H1 (cell line): Measurements from ENCODE around the gene ECEL1. TPM values are rescaled to one million over a fixed set of nuclear protein-coding genes. Genes with fewer than 3 reads are reported as not detected.

ENCODE experiments used
- CHD1 ChIP-seq: IDR thresholded peaks from 2 replicates; pipeline ENCODE4 v1.6.1; 2012; ENCODE audit warnings: low read depth, low read length, improper control_type of control experiment
- POU5F1 ChIP-seq: IDR thresholded peaks from 2 replicates; pipeline ENCODE4 v1.6.1; 2011; ENCODE audit warnings: low read depth, mild to moderate bottlenecking, low read length, moderate library complexity
- ZNF274 ChIP-seq: IDR thresholded peaks from 2 replicates; pipeline ENCODE4 v1.7.0; 2012; ENCODE audit warnings: low read length, borderline replicate concordance; ENCODE audit errors: extremely low read depth
- polyA plus RNA-seq, 7 experiments: library from polyadenylated mRNA; depleted of rRNA in 3 of 7; stranded (reverse) in 5 of 7; unstranded in 2 of 7; fragments of >200 nt in 5 of 7; fragments of 200-250 nt in 2 of 7; gene quantifications; 1 replicate in 5 of 7; 2 replicates in 1 of 7; 4 replicates in 1 of 7; pipeline versions ENCODE4 v1.2.1 to v1.2.3, GENCODE V29; 2011 to 2013; ENCODE audit warnings: missing spikeins in 2 of 7, mixed read lengths in 2 of 7
- total RNA-seq: library from RNA; stranded (reverse); fragmentation: NEBNext Ultra II Directional; extraction: Animal tissue kit (Norgen Biotek cat#: 25700); gene quantifications from 2 replicates; pipeline ENCODE4 v1.2.1, GENCODE V29; 2021
- TF ChIP-seq, protein P1 (sequence below): fragments of 300-600 bp; sonication (generic); IDR thresholded peaks from 2 replicates; pipeline ENCODE4 v1.7.1; 2012; ENCODE audit warnings: low read length, moderate library complexity, mild to moderate bottlenecking, inconsistent platforms; ENCODE audit not compliant: insufficient replicate concordance

Gene ECEL1
- total and polyA plus RNA-seq, 2 of the 8 experiments (the other 6 are each of a cell fraction or from before 2014, with no cell fraction given): 7.7 to 20.2 TPM

DNA sequence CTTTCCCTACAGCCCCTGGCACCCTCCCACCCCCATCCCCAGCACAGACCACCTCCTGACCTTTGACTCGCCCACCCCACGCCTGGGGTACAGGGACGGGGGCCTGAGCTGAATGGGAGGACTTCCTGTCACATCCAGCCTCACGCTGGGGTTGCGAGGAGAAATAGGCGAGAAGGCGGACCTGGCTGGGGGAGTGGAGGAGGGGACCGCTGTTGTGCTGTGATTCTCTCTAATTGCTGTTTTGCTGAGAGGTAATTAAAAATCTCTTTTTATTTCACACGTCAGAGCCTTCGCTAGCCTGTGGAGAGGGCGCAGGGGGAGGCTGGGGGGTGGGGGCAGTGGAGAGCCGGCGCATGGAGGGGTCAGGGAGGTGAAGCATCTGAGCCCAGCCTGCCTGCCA is 9.7 kb upstream of the ECEL1 start (continued):
- TF ChIP-seq ZNF274: no peak
- TF ChIP-seq POU5F1: no peak
- no peak for TF ChIP-seq CHD1
- TF ChIP-seq, protein P1, sequence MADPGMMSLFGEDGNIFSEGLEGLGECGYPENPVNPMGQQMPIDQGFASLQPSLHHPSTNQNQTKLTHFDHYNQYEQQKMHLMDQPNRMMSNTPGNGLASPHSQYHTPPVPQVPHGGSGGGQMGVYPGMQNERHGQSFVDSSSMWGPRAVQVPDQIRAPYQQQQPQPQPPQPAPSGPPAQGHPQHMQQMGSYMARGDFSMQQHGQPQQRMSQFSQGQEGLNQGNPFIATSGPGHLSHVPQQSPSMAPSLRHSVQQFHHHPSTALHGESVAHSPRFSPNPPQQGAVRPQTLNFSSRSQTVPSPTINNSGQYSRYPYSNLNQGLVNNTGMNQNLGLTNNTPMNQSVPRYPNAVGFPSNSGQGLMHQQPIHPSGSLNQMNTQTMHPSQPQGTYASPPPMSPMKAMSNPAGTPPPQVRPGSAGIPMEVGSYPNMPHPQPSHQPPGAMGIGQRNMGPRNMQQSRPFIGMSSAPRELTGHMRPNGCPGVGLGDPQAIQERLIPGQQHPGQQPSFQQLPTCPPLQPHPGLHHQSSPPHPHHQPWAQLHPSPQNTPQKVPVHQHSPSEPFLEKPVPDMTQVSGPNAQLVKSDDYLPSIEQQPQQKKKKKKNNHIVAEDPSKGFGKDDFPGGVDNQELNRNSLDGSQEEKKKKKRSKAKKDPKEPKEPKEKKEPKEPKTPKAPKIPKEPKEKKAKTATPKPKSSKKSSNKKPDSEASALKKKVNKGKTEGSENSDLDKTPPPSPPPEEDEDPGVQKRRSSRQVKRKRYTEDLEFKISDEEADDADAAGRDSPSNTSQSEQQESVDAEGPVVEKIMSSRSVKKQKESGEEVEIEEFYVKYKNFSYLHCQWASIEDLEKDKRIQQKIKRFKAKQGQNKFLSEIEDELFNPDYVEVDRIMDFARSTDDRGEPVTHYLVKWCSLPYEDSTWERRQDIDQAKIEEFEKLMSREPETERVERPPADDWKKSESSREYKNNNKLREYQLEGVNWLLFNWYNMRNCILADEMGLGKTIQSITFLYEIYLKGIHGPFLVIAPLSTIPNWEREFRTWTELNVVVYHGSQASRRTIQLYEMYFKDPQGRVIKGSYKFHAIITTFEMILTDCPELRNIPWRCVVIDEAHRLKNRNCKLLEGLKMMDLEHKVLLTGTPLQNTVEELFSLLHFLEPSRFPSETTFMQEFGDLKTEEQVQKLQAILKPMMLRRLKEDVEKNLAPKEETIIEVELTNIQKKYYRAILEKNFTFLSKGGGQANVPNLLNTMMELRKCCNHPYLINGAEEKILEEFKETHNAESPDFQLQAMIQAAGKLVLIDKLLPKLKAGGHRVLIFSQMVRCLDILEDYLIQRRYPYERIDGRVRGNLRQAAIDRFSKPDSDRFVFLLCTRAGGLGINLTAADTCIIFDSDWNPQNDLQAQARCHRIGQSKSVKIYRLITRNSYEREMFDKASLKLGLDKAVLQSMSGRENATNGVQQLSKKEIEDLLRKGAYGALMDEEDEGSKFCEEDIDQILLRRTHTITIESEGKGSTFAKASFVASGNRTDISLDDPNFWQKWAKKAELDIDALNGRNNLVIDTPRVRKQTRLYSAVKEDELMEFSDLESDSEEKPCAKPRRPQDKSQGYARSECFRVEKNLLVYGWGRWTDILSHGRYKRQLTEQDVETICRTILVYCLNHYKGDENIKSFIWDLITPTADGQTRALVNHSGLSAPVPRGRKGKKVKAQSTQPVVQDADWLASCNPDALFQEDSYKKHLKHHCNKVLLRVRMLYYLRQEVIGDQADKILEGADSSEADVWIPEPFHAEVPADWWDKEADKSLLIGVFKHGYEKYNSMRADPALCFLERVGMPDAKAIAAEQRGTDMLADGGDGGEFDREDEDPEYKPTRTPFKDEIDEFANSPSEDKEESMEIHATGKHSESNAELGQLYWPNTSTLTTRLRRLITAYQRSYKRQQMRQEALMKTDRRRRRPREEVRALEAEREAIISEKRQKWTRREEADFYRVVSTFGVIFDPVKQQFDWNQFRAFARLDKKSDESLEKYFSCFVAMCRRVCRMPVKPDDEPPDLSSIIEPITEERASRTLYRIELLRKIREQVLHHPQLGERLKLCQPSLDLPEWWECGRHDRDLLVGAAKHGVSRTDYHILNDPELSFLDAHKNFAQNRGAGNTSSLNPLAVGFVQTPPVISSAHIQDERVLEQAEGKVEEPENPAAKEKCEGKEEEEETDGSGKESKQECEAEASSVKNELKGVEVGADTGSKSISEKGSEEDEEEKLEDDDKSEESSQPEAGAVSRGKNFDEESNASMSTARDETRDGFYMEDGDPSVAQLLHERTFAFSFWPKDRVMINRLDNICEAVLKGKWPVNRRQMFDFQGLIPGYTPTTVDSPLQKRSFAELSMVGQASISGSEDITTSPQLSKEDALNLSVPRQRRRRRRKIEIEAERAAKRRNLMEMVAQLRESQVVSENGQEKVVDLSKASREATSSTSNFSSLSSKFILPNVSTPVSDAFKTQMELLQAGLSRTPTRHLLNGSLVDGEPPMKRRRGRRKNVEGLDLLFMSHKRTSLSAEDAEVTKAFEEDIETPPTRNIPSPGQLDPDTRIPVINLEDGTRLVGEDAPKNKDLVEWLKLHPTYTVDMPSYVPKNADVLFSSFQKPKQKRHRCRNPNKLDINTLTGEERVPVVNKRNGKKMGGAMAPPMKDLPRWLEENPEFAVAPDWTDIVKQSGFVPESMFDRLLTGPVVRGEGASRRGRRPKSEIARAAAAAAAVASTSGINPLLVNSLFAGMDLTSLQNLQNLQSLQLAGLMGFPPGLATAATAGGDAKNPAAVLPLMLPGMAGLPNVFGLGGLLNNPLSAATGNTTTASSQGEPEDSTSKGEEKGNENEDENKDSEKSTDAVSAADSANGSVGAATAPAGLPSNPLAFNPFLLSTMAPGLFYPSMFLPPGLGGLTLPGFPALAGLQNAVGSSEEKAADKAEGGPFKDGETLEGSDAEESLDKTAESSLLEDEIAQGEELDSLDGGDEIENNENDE: no peak
